ENCODE data around the gene ABHD8. TPM values are rescaled to one million over a fixed set of nuclear protein-coding genes. Genes with fewer than 3 reads are reported as not detected.
A peak's percentile ranks its signal among the peaks of the same experiment; 100 is the strongest.

ABHD8 gene, protein sequence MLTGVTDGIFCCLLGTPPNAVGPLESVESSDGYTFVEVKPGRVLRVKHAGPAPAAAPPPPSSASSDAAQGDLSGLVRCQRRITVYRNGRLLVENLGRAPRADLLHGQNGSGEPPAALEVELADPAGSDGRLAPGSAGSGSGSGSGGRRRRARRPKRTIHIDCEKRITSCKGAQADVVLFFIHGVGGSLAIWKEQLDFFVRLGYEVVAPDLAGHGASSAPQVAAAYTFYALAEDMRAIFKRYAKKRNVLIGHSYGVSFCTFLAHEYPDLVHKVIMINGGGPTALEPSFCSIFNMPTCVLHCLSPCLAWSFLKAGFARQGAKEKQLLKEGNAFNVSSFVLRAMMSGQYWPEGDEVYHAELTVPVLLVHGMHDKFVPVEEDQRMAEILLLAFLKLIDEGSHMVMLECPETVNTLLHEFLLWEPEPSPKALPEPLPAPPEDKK
- total RNA-seq (5.1 TPM), polyA plus RNA-seq (1 to 10 TPM; 5.6 to 8.7 (median 6.4) TPM)

DNA sequence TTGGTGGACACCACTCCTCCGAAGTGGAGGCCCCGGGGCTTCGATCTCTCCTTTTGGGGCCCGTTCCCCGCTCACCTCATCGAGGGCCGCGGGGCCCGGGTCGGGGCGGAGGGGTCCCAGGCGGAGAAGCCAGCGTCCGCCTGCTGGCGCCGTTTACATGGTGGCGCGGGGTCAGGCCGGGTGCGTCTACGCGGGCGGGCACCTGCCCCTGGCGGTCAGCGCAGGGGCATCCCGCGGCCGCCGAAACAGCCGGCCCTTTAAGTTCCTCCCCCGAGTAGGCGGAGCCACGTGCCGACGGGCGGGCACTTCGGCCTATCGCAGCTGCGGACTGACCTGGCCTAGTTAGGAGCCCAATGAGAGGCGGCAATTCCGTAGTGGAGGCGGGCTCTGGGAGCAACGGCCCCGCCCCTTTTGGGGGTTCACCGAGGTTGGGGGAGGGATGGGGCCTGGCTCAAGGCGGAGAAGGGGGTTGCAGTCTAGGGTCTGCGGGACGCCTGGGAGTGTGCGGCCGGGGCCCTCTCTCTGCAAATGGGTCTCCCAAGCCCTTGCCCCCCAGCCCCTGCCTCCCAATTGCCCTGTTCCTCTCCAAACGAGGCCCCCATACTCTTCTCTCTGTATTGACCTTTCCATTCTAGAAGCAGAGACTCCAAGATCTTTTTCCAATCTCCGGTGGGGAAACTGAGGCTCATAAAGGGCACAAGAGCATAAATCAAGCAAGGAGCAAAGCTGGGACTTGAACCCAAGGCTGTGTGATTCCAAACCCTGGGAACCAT, at the start of gene ABHD8:
Gene ABHD8, minus strand, starts transcription at position 259 of the 773 bp plus-strand sequence. CDS start 1,809 bp downstream, outside the sequence.
- ATAC-seq (ENCODE audit: low read depth in 2 of 2) (peak; percentile 71), DNase-seq (peak; percentile 88 to 95 (median 89))
- peak within 1 kb of the TSS; percentile 42 to 84 (median 58) for H3K27ac Mint-ChIP-seq
- Histone ChIP-seq H3K4me1 (ENCODE audit: control insufficient read depth, insufficient read depth, low read length, poor library complexity, severe bottlenecking) (peaks cover 40% of the 10 kb centered on the region), H3K36me3 (ENCODE audit: control insufficient read depth, insufficient read depth, low read length) (peaks cover 2% of the 10 kb centered on the region), H3K27ac (ENCODE audit: insufficient read depth, low read length, poor library complexity, severe bottlenecking) (peak within 1 kb of the TSS; percentile 72), H3K9me3 (ENCODE audit: control insufficient read depth in 2 of 2, low read length in 2 of 2) (no peaks in the 10 kb centered on the region), H3K27me3 (ENCODE audit: control insufficient read depth, insufficient read depth, low read length) (no peaks in the 10 kb centered on the region), H3K4me3 (ENCODE audit: low read depth, low read length) (peak within 1 kb of the TSS; percentile 32)
- peaks cover 5 to 48% (median 22%) of the 10 kb centered on the region in 4 donors for H3K4me1 Mint-ChIP-seq
- H3K36me3 Mint-ChIP-seq = peaks cover 1% of the 10 kb centered on the region
- no peaks in the 10 kb centered on the region for H3K9me3 Mint-ChIP-seq
- no peaks in the 10 kb centered on the region for H3K27me3 Mint-ChIP-seq
- peak within 1 kb of the TSS; percentile 80 to 96 (median 84) for H3K4me3 Mint-ChIP-seq

DNA sequence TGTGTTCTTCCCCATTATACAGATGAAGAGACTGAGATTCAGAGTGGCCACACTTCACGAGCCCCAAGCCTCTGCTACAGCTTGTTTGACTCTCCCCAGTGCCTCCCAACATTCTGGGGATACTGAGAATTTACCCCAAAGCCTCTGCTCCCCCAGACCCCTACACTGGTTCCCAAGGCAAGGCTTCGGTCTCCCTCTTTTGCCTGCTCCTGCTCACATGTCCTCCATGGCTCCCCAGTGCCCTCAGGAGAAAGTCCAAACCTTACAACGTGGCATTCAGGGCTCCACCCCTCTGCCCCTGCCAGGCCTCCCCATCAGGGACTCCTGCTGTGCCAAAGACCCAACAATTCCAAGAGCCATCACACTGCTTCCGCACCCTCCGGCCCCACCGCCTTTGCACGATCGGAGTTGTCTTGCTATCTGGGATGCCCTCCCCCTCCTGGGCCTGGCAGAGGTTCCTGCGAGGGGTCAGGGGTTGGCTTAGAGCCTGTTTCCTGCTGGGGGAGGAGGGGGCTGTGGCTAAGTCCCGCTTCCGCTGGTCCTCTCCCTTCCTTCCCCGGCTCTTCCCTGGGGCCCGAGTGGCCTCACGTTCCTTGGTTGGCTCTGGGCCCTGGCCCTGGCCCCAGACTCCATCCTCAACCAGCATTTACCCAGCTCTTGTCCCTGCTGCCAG, 49.5 kb upstream of the ABHD8 start:
- peaks cover 22% of the 10 kb centered on the region for H3K27me3 Mint-ChIP-seq
- Histone ChIP-seq H3K9me3 (ENCODE audit: control insufficient read depth in 2 of 2, low read length in 2 of 2) (no peaks in the 10 kb centered on the region), H3K27me3 (ENCODE audit: control insufficient read depth, insufficient read depth, low read length) (no peaks in the 10 kb centered on the region), H3K4me3 (ENCODE audit: low read depth, low read length) (no peak overlapping the region), H3K27ac (ENCODE audit: insufficient read depth, low read length, poor library complexity, severe bottlenecking) (no peak overlapping the region), H3K36me3 (ENCODE audit: control insufficient read depth, insufficient read depth, low read length) (no peaks in the 10 kb centered on the region), H3K4me1 (ENCODE audit: control insufficient read depth, insufficient read depth, low read length, poor library complexity, severe bottlenecking) (no peaks in the 10 kb centered on the region)
- ATAC-seq (ENCODE audit: low read depth in 2 of 2) (no peak), DNase-seq (no peak)
- peaks cover 0 to 4% (median 0%) of the 10 kb centered on the region in 4 donors for H3K4me1 Mint-ChIP-seq
- peaks cover 0 to 1% (median 0%) of the 10 kb centered on the region in 7 donors for H3K9me3 Mint-ChIP-seq
- H3K27ac Mint-ChIP-seq = peak overlapping the region in 1 of 3 donors; percentile 69
- no peaks in the 10 kb centered on the region for H3K36me3 Mint-ChIP-seq
- H3K4me3 Mint-ChIP-seq = no peak overlapping the region

DNA sequence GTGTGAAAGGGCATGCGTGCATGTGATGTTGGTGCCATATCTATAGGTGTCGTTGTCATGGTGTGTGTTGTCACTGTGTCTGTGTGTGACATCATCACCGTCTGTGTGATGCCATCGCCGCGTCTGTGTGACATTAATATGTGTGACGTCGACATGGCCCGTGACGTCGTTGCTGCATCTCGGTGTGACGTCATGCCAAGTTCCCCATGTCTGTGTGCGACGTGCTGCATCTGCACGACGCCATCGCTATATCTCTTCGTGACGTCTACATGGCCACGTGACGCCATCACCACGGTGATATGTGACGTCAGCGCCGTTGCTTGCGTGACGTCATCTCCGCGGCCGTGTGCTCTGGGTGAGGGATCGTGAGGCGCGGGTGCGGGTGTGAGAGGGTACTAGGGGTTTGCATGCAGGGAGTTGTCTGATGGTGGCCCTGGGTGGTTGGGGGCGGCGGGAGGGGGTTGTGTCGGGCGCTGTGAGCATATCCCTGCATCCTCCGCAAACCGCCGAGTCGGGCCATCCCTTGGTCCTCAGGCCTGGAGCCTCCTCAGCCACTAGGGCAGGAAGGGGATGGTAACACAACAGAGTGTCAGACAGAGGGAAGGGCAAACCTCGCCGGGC, 48.7 kb upstream of the ABHD8 start:
- H3K27ac ChIP-seq (ENCODE audit: insufficient read depth, low read length, poor library complexity, severe bottlenecking) = no peak overlapping the region
- H3K27me3 ChIP-seq (ENCODE audit: control insufficient read depth, insufficient read depth, low read length) = no peaks in the 10 kb centered on the region
- H3K4me1 ChIP-seq (ENCODE audit: control insufficient read depth, insufficient read depth, low read length, poor library complexity, severe bottlenecking) = no peaks in the 10 kb centered on the region
- H3K4me3 ChIP-seq (ENCODE audit: low read depth, low read length) = no peak overlapping the region
- no peaks in the 10 kb centered on the region for H3K36me3 ChIP-seq (ENCODE audit: control insufficient read depth, insufficient read depth, low read length)
- H3K27ac Mint-ChIP-seq = no peak overlapping the region
- H3K27me3 Mint-ChIP-seq = peaks cover 22% of the 10 kb centered on the region
- no peak overlapping the region for H3K4me3 Mint-ChIP-seq
- no peak for ATAC-seq (ENCODE audit: low read depth in 2 of 2)
- DNase-seq = no peak
- peaks cover 0 to 1% (median 0%) of the 10 kb centered on the region in 7 donors for H3K9me3 Mint-ChIP-seq
- H3K4me1 Mint-ChIP-seq = peaks cover 0 to 4% (median 0%) of the 10 kb centered on the region in 4 donors
- H3K9me3 ChIP-seq (ENCODE audit: control insufficient read depth in 2 of 2, low read length in 2 of 2) = no peaks in the 10 kb centered on the region
- H3K36me3 Mint-ChIP-seq = no peaks in the 10 kb centered on the region

- Mint-ChIP-seq H3K27ac (no peak overlapping the region), H3K4me1 (peaks cover 0 to 10% (median 6%) of the 10 kb centered on the region in 4 donors), H3K36me3 (no peaks in the 10 kb centered on the region), H3K9me3 (no peaks in the 10 kb centered on the region), H3K27me3 (peaks cover 20% of the 10 kb centered on the region), H3K4me3 (no peak overlapping the region)
- Histone ChIP-seq H3K27ac (ENCODE audit: insufficient read depth, low read length, poor library complexity, severe bottlenecking) (no peak overlapping the region), H3K27me3 (ENCODE audit: control insufficient read depth, insufficient read depth, low read length) (no peaks in the 10 kb centered on the region), H3K36me3 (ENCODE audit: control insufficient read depth, insufficient read depth, low read length) (no peaks in the 10 kb centered on the region), H3K9me3 (ENCODE audit: control insufficient read depth in 2 of 2, low read length in 2 of 2) (no peaks in the 10 kb centered on the region), H3K4me3 (ENCODE audit: low read depth, low read length) (no peak overlapping the region), H3K4me1 (ENCODE audit: control insufficient read depth, insufficient read depth, low read length, poor library complexity, severe bottlenecking) (peaks cover 6% of the 10 kb centered on the region)
- DNase-seq = no peak
- no peak for ATAC-seq (ENCODE audit: low read depth in 2 of 2)
These were observed 45.5 kb upstream of the ABHD8 start for GRCh38 chr19:17348700-17349099.

DNA sequence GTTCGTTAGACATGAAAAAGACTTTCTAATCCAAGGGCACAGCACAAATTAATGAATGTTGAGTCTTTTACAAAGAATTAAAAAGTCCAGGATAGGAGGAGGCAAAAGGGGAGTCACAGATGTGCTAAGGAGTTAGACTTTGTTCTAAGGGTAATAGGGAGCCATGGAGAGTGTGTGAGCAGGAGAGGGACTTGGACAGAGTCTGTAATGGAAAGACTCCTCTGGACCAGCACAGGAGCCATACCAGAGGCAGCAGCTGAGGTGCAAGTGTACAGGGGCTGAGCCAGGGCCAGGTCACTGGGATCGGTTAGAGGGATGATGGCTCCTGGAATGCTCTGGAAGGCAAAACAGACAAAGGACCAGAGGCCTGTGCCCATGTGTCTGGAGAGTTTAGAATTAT, 44.7 kb upstream of the ABHD8 start:
- H3K4me3 Mint-ChIP-seq = no peak overlapping the region
- no peak overlapping the region for H3K27ac Mint-ChIP-seq
- Histone ChIP-seq H3K36me3 (ENCODE audit: control insufficient read depth, insufficient read depth, low read length) (no peaks in the 10 kb centered on the region), H3K4me3 (ENCODE audit: low read depth, low read length) (no peak overlapping the region), H3K4me1 (ENCODE audit: control insufficient read depth, insufficient read depth, low read length, poor library complexity, severe bottlenecking) (peaks cover 6% of the 10 kb centered on the region), H3K9me3 (ENCODE audit: control insufficient read depth in 2 of 2, low read length in 2 of 2) (no peaks in the 10 kb centered on the region), H3K27ac (ENCODE audit: insufficient read depth, low read length, poor library complexity, severe bottlenecking) (no peak overlapping the region), H3K27me3 (ENCODE audit: control insufficient read depth, insufficient read depth, low read length) (no peaks in the 10 kb centered on the region)
- peaks cover 0 to 10% (median 6%) of the 10 kb centered on the region in 4 donors for H3K4me1 Mint-ChIP-seq
- no peaks in the 10 kb centered on the region for H3K36me3 Mint-ChIP-seq
- H3K27me3 Mint-ChIP-seq = peaks cover 13% of the 10 kb centered on the region
- DNase-seq (no peak), ATAC-seq (ENCODE audit: low read depth in 2 of 2) (no peak)
- no peaks in the 10 kb centered on the region for H3K9me3 Mint-ChIP-seq

- H3K4me3 Mint-ChIP-seq = no peak overlapping the region
- peaks cover 0 to 10% (median 7%) of the 10 kb centered on the region in 4 donors for H3K4me1 Mint-ChIP-seq
- no peaks in the 10 kb centered on the region for H3K9me3 Mint-ChIP-seq
- H3K4me1 ChIP-seq (ENCODE audit: control insufficient read depth, insufficient read depth, low read length, poor library complexity, severe bottlenecking) = peaks cover 6% of the 10 kb centered on the region
- no peaks in the 10 kb centered on the region for H3K27me3 ChIP-seq (ENCODE audit: control insufficient read depth, insufficient read depth, low read length)
- peaks cover 9% of the 10 kb centered on the region for H3K27me3 Mint-ChIP-seq
- DNase-seq (no peak), ATAC-seq (ENCODE audit: low read depth in 2 of 2) (no peak)
- H3K4me3 ChIP-seq (ENCODE audit: low read depth, low read length) = no peak overlapping the region
- no peaks in the 10 kb centered on the region for H3K36me3 Mint-ChIP-seq
- no peaks in the 10 kb centered on the region for H3K36me3 ChIP-seq (ENCODE audit: control insufficient read depth, insufficient read depth, low read length)
- H3K27ac ChIP-seq (ENCODE audit: insufficient read depth, low read length, poor library complexity, severe bottlenecking) = no peak overlapping the region
- H3K9me3 ChIP-seq (ENCODE audit: control insufficient read depth in 2 of 2, low read length in 2 of 2) = no peaks in the 10 kb centered on the region
- H3K27ac Mint-ChIP-seq = no peak overlapping the region
These were observed 44.1 kb upstream of the ABHD8 start for GRCh38 chr19:17347361-17347760.

GRCh38 chr19:17346109-17346671, 43.0 kb upstream of the ABHD8 start:
- Mint-ChIP-seq H3K4me3 (peak overlapping the region in 2 of 4 donors; percentile 43 to 72), H3K36me3 (no peaks in the 10 kb centered on the region), H3K27ac (no peak overlapping the region), H3K9me3 (peaks cover 0 to 2% (median 0%) of the 10 kb centered on the region in 7 donors), H3K27me3 (peaks cover 9% of the 10 kb centered on the region), H3K4me1 (peaks cover 0 to 9% (median 5%) of the 10 kb centered on the region in 4 donors)
- no peaks in the 10 kb centered on the region for H3K36me3 ChIP-seq (ENCODE audit: control insufficient read depth, insufficient read depth, low read length)
- peak; percentile 63 to 75 (median 68) for DNase-seq
- H3K4me1 ChIP-seq (ENCODE audit: control insufficient read depth, insufficient read depth, low read length, poor library complexity, severe bottlenecking) = peaks cover 6% of the 10 kb centered on the region
- no peak overlapping the region for H3K27ac ChIP-seq (ENCODE audit: insufficient read depth, low read length, poor library complexity, severe bottlenecking)
- no peaks in the 10 kb centered on the region for H3K9me3 ChIP-seq (ENCODE audit: control insufficient read depth in 2 of 2, low read length in 2 of 2)
- ATAC-seq (ENCODE audit: low read depth in 2 of 2) = peak; percentile 72 to 92
- no peaks in the 10 kb centered on the region for H3K27me3 ChIP-seq (ENCODE audit: control insufficient read depth, insufficient read depth, low read length)
- H3K4me3 ChIP-seq (ENCODE audit: low read depth, low read length) = no peak overlapping the region

Measured in CD4-positive, CD25-positive, alpha-beta regulatory T cell (primary cell).